SK-N-SH (cell line): Measurements from ENCODE around the gene STUB1. TPM values are rescaled to one million over a fixed set of nuclear protein-coding genes. Genes with fewer than 3 reads are reported as not detected.

Experiments
- CTCF ChIA-PET: fragments of 300-600, 350-600 bp; formaldehyde crosslinking; extraction: SDS; loops from one replicate; lab custom pipeline; 2021; lab: Yijun Ruan, JAX
- POLR2A ChIA-PET: fragments of 350-600 bp; sonication (Branson Sonifier 250); formaldehyde crosslinking; extraction: SDS; loops from one replicate; lab custom pipeline; 2020; ENCODE audit warnings: antibody characterized with exemption, inconsistent platforms; lab: Yijun Ruan, JAX
- DNase-seq: peaks from one replicate; pipeline ENCODE4 v3.0.0; 2012
- H2AFZ ChIP-seq: fragments of 200-600 bp; sonication (generic); 2 replicates; pipeline ENCODE4 v1.8.1; 2016; ENCODE audit warnings: antibody characterized with exemption, mild to moderate bottlenecking, low read depth
- H3F3A ChIP-seq: fragments of 200-600 bp; sonication (generic); replicated peaks from 2 replicates; pipeline ENCODE3; 2016; ENCODE audit warnings: antibody characterized with exemption, mild to moderate bottlenecking; ENCODE audit not compliant: insufficient read depth
- H3K27ac ChIP-seq, 2 experiments: fragments of 200-500 bp in 1 of 2; fragments of 200-600 bp in 1 of 2; sonication (Bioruptor generic) in 1 of 2; sonication (generic), shearing (Covaris generic) in 1 of 2; 2 replicates each; pipeline versions ENCODE4 v1.5.1 to v1.6.1; 2014 to 2016; ENCODE audit warnings: low read depth in 2 of 2, inconsistent platforms in 1 of 2, low read length in 1 of 2, mild to moderate bottlenecking in 1 of 2, mixed read lengths in 1 of 2
- H3K27me3 ChIP-seq: fragments of 200-600 bp; sonication (generic), shearing (Covaris generic); 2 replicates; pipeline ENCODE4 v1.6.1; 2016; ENCODE audit warnings: mixed run types; ENCODE audit not compliant: insufficient read depth
- H3K36me3 ChIP-seq, 2 experiments: fragments of 200-500 bp in 1 of 2; fragments of 200-600 bp in 1 of 2; sonication (Bioruptor generic) in 1 of 2; sonication (generic) in 1 of 2; replicated peaks in 1 of 2; 2 replicates each; pipeline versions ENCODE3 to v1.5.1; 2014 to 2016; ENCODE audit warnings: low read length in 1 of 2, mild to moderate bottlenecking in 1 of 2; ENCODE audit not compliant: insufficient read depth in 2 of 2, control insufficient read depth in 1 of 2
- H3K4me1 ChIP-seq, 2 experiments: fragments of 200-500 bp in 1 of 2; fragments of 200-600 bp in 1 of 2; sonication (Bioruptor generic) in 1 of 2; sonication (generic), shearing (Covaris generic) in 1 of 2; 2 replicates each; pipeline versions ENCODE4 v1.5.1 to v1.6.1; 2014 to 2016; ENCODE audit warnings: low read depth in 1 of 2, low read length in 1 of 2, mixed run types in 1 of 2; ENCODE audit not compliant: insufficient read depth in 2 of 2, control insufficient read depth in 1 of 2
- H3K4me2 ChIP-seq: fragments of 200-600 bp; sonication (generic), shearing (Covaris generic); 2 replicates; pipeline ENCODE4 v1.6.1; 2017; ENCODE audit warnings: mixed run types
- H3K4me3 ChIP-seq, 2 experiments: fragments of 200-500 bp in 1 of 2; fragments of 200-600 bp in 1 of 2; sonication (Bioruptor generic) in 1 of 2; sonication (generic), shearing (Covaris generic) in 1 of 2; 2 replicates each; pipeline versions ENCODE4 v1.5.1 to v1.8.1; 2014 to 2016; ENCODE audit warnings: low read depth in 2 of 2, inconsistent platforms in 1 of 2, low read length in 1 of 2, mild to moderate bottlenecking in 1 of 2, mixed read lengths in 1 of 2, moderate library complexity in 1 of 2
- H3K79me2 ChIP-seq: fragments of 200-600 bp; sonication (generic); 2 replicates; pipeline ENCODE4 v1.8.1; 2017; ENCODE audit warnings: mild to moderate bottlenecking; ENCODE audit not compliant: insufficient read depth
- H3K9ac ChIP-seq: fragments of 200-600 bp; sonication (generic); 2 replicates; pipeline ENCODE4 v1.6.1; 2017; ENCODE audit warnings: mixed run types
- H3K9me2 ChIP-seq: fragments of 200-600 bp; sonication (generic); 2 replicates; pipeline ENCODE4 v1.6.1; 2017; ENCODE audit warnings: mixed run types
- H3K9me3 ChIP-seq: fragments of 200-600 bp; sonication (generic); 2 replicates; pipeline ENCODE4 v1.6.1; 2017; ENCODE audit warnings: mixed run types, mild to moderate bottlenecking, moderate library complexity
- H4K20me1 ChIP-seq: fragments of 200-600 bp; sonication (generic); 2 replicates; pipeline ENCODE4 v1.6.1; 2017; ENCODE audit warnings: mild to moderate bottlenecking, mixed run types; ENCODE audit not compliant: insufficient read depth
- FOSL2 ChIP-seq: IDR thresholded peaks from 2 replicates; pipeline ENCODE4 v1.4.0; 2012; ENCODE audit warnings: low read depth, mild to moderate bottlenecking, moderate library complexity, borderline replicate concordance
- FOXJ3 ChIP-seq: sonication (generic); formaldehyde crosslinking; IDR thresholded peaks from 2 replicates; pipeline ENCODE4 v1.5.1; 2020; ENCODE audit warnings: mild to moderate bottlenecking, missing genetic modification reagents
- FOXM1 ChIP-seq: IDR thresholded peaks from 2 replicates; pipeline ENCODE4 v1.4.0; 2012; ENCODE audit warnings: low read depth, mild to moderate bottlenecking
- GABPA ChIP-seq: IDR thresholded peaks from 2 replicates; pipeline ENCODE4 v1.4.0; 2012; ENCODE audit warnings: low read depth, mild to moderate bottlenecking
- GATA2 ChIP-seq: sonication (generic); formaldehyde crosslinking; IDR thresholded peaks from 2 replicates; pipeline ENCODE4 v1.5.0; 2020; ENCODE audit warnings: mild to moderate bottlenecking, missing genetic modification reagents
- MEF2A ChIP-seq: IDR thresholded peaks from 2 replicates; pipeline ENCODE4 v1.4.0; 2012; ENCODE audit warnings: low read depth, borderline replicate concordance
- NFIC ChIP-seq: IDR thresholded peaks from 2 replicates; pipeline ENCODE4 v1.4.0; 2012; ENCODE audit warnings: borderline replicate concordance
- NRF1 ChIP-seq: IDR thresholded peaks from 2 replicates; pipeline ENCODE4 v1.6.1; 2012; ENCODE audit warnings: low read depth, mild to moderate bottlenecking, low read length
- SIN3A ChIP-seq: IDR thresholded peaks from 2 replicates; pipeline ENCODE4 v1.6.1; 2012; ENCODE audit warnings: low read depth, mild to moderate bottlenecking, low read length, moderate library complexity, borderline replicate concordance
- TEAD4 ChIP-seq: IDR thresholded peaks from 2 replicates; pipeline ENCODE4 v1.4.0; 2012; ENCODE audit warnings: mild to moderate bottlenecking, borderline replicate concordance; ENCODE audit not compliant: insufficient read depth
- YY1 ChIP-seq: IDR thresholded peaks from 2 replicates; pipeline ENCODE4 v1.4.0; 2012; ENCODE audit warnings: low read depth, mild to moderate bottlenecking
- WGBS: methylation state at CpG from one replicate; pipeline ENCODE4 v1.1.6; 2017; ENCODE audit warnings: low lambda C conversion rate; 5-methylcytosine and 5-hydroxymethylcytosine counted together
- polyA plus RNA-seq, 3 experiments: library from polyadenylated mRNA; depleted of rRNA; stranded (reverse); fragments of >200 nt; gene quantifications; 2 replicates each; pipeline ENCODE4 v1.2.3, GENCODE V29; 2012
- TF ChIP-seq, protein P1 (sequence below): fragments of 200-600 bp; sonication (generic); IDR thresholded peaks from 2 replicates; pipeline ENCODE4 v1.6.1; 2017; ENCODE audit warnings: antibody characterized with exemption, mild to moderate bottlenecking, moderate library complexity
- TF ChIP-seq, protein P2 (sequence below): IDR thresholded peaks from 2 replicates; pipeline ENCODE4 v1.4.0; 2012; ENCODE audit warnings: low read depth, borderline replicate concordance
- TF ChIP-seq, protein P3 (sequence below): IDR thresholded peaks from 2 replicates; pipeline ENCODE4 v1.6.1; 2012; ENCODE audit warnings: mild to moderate bottlenecking, low read depth, low read length, moderate library complexity

The STUB1 gene
- polyA plus RNA-seq, 1 of the 3 experiments (the other 2 are of a cell fraction), result 323 TPM

DNA sequence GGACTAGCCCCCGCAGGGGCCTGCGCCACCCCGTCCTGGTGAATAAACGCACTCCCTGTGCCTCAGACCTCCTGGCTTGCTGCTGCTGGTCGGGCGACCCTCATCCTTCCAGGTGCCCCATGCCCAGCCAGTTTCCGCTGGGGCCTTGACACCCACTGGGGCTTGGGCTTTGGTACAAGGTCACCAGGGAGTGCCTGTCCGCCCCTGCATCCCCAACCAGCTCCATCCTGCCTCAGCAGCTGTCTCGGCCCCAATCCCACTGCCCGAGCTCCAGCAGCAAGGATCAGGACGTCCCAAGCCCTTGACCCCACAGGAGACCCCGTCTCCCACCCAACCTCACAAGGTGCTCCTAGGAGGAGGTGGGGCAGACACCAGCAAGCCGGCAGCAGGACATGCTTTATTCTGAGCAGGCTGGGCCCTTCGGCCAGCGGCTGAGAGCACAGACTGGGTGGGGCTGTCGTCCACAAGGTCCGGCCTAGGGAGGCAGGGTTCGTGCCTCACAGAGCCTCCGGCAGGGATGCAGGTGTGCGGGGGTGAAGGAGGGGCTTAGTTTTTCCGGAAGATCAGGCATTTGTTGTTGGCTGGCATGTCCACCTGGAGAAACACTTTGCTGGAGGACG, 46.0 kb upstream of the STUB1 start:
- 95% methylated on average over 11 of the region's 22 CpGs for WGBS
- Histone ChIP-seq H4K20me1 (no peaks in the 10 kb centered on the region; the same call in 1 of the 2 replicates), H3K79me2 (peaks cover 12% of the 10 kb centered on the region; the same call in 1 of the 2 replicates), H3K4me3 (no peak overlapping the region), H3K27ac (no peak overlapping the region), H2AFZ (no peak overlapping the region), H3K9me2 (no peaks in the 10 kb centered on the region), H3K9me3 (no peaks in the 10 kb centered on the region), H3K27me3 (no peaks in the 10 kb centered on the region), H3K4me1 (peaks cover 0 to 49% of the 10 kb centered on the region in 2 experiments; a peak in 1 of 4 replicates), H3F3A (peaks cover 5% of the 10 kb centered on the region), H3K9ac (no peak overlapping the region), H3K4me2 (no peak overlapping the region), H3K36me3 (peaks cover 0 to 16% of the 10 kb centered on the region in 2 experiments)
- POLR2A ChIA-PET, result no interaction called here
- CTCF ChIA-PET, result interaction anchor here (1.4 kb wide), 1 partner anchor 49 kb away, joined by 5 read pairs; no protein-coding TSS in a partner anchor
- no peak for DNase-seq
- TF ChIP-seq NFIC (no peak), FOXM1 (no peak), NRF1 (no peak), SIN3A (no peak), TEAD4 (no peak), MEF2A (no peak), YY1 (no peak), GATA2 (CRISPR knock-in tag) (no peak), FOXJ3 (CRISPR knock-in tag) (no peak), GABPA (no peak), FOSL2 (no peak)
- TF ChIP-seq, protein P1, sequence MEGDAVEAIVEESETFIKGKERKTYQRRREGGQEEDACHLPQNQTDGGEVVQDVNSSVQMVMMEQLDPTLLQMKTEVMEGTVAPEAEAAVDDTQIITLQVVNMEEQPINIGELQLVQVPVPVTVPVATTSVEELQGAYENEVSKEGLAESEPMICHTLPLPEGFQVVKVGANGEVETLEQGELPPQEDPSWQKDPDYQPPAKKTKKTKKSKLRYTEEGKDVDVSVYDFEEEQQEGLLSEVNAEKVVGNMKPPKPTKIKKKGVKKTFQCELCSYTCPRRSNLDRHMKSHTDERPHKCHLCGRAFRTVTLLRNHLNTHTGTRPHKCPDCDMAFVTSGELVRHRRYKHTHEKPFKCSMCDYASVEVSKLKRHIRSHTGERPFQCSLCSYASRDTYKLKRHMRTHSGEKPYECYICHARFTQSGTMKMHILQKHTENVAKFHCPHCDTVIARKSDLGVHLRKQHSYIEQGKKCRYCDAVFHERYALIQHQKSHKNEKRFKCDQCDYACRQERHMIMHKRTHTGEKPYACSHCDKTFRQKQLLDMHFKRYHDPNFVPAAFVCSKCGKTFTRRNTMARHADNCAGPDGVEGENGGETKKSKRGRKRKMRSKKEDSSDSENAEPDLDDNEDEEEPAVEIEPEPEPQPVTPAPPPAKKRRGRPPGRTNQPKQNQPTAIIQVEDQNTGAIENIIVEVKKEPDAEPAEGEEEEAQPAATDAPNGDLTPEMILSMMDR, result no peak
- TF ChIP-seq, protein P2, sequence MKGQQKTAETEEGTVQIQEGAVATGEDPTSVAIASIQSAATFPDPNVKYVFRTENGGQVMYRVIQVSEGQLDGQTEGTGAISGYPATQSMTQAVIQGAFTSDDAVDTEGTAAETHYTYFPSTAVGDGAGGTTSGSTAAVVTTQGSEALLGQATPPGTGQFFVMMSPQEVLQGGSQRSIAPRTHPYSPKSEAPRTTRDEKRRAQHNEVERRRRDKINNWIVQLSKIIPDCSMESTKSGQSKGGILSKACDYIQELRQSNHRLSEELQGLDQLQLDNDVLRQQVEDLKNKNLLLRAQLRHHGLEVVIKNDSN, result no peak
- TF ChIP-seq, protein P3, sequence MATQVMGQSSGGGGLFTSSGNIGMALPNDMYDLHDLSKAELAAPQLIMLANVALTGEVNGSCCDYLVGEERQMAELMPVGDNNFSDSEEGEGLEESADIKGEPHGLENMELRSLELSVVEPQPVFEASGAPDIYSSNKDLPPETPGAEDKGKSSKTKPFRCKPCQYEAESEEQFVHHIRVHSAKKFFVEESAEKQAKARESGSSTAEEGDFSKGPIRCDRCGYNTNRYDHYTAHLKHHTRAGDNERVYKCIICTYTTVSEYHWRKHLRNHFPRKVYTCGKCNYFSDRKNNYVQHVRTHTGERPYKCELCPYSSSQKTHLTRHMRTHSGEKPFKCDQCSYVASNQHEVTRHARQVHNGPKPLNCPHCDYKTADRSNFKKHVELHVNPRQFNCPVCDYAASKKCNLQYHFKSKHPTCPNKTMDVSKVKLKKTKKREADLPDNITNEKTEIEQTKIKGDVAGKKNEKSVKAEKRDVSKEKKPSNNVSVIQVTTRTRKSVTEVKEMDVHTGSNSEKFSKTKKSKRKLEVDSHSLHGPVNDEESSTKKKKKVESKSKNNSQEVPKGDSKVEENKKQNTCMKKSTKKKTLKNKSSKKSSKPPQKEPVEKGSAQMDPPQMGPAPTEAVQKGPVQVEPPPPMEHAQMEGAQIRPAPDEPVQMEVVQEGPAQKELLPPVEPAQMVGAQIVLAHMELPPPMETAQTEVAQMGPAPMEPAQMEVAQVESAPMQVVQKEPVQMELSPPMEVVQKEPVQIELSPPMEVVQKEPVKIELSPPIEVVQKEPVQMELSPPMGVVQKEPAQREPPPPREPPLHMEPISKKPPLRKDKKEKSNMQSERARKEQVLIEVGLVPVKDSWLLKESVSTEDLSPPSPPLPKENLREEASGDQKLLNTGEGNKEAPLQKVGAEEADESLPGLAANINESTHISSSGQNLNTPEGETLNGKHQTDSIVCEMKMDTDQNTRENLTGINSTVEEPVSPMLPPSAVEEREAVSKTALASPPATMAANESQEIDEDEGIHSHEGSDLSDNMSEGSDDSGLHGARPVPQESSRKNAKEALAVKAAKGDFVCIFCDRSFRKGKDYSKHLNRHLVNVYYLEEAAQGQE, result no peak
